ENCODE data around the gene SFMBT1. TPM values are rescaled to one million over a fixed set of nuclear protein-coding genes. Genes with fewer than 3 reads are reported as not detected.

SFMBT1 gene
- total and polyA plus RNA-seq, 2 experiments from 2014 or later = 5.3 to 24.0 TPM

- Histone ChIP-seq H2AFZ (no peak overlapping the region), H3K4me2 (no peak overlapping the region), H3K9me2 (ENCODE audit: insufficient read depth) (no peaks in the 10 kb centered on the region), H3K36me3 (ENCODE audit: insufficient read depth) (no peaks in the 10 kb centered on the region), H3K4me1 (ENCODE audit: insufficient read depth) (peaks cover 7% of the 10 kb centered on the region), H3K27me3 (ENCODE audit: insufficient read depth) (no peaks in the 10 kb centered on the region), H4K20me1 (replicated peaks; ENCODE audit: insufficient read depth) (no peaks in the 10 kb centered on the region), H3K79me2 (replicated peaks; ENCODE audit: insufficient read depth) (no peaks in the 10 kb centered on the region), H3K4me3 (no peak overlapping the region), H3F3A (replicated peaks; ENCODE audit: low read depth) (no peaks in the 10 kb centered on the region), H3K27ac (ENCODE audit: low read depth) (no peak overlapping the region)
- H3K4me3 Mint-ChIP-seq = no peak overlapping the region
- no peak for TF ChIP-seq STAT1 (IDR thresholded peaks at IDR 0.05; ENCODE audit: unreplicated experiment)
- TF ChIP-seq EZH2 (IDR thresholded peaks at IDR 0.05; ENCODE audit: low read depth, unreplicated experiment) = no peak
- TF ChIP-seq JUNB (IDR thresholded peaks at IDR 0.05; ENCODE audit: unreplicated experiment) = no peak
- TF ChIP-seq EZH2phosphoT487 (IDR thresholded peaks at IDR 0.05; ENCODE audit: unreplicated experiment) = no peak
- no peak for TF ChIP-seq REST (IDR thresholded peaks at IDR 0.05; ENCODE audit: unreplicated experiment)
- TF ChIP-seq NANOG (IDR thresholded peaks at IDR 0.05; ENCODE audit: borderline replicate concordance) = no peak
- no peak for TF ChIP-seq ZNF462 (CRISPR knock-in tag; IDR thresholded peaks at IDR 0.05)
- no peak for TF ChIP-seq CTCF (conservative IDR thresholded peaks at IDR 0.05; ENCODE audit: low read depth in 2 of 2)
- TF ChIP-seq CREB1 (CRISPR knock-in tag; IDR thresholded peaks at IDR 0.05; ENCODE audit: low read depth) = no peak
- no peak for TF ChIP-seq ZNF114 (CRISPR knock-in tag; IDR thresholded peaks at IDR 0.05)
- no peak for TF ChIP-seq POLR2AphosphoS5 (IDR thresholded peaks at IDR 0.05; ENCODE audit: low read depth)
- TF ChIP-seq ZNF331 (CRISPR knock-in tag; IDR thresholded peaks at IDR 0.05; ENCODE audit: low read depth) = no peak
- TF ChIP-seq ETS1 (IDR thresholded peaks at IDR 0.05) = no peak
- peaks cover 17% of the 10 kb centered on the region for H3K4me1 Mint-ChIP-seq
- peaks cover 3% of the 10 kb centered on the region for H3K27me3 Mint-ChIP-seq (ENCODE audit: insufficient read depth, low read depth, poor library complexity)
- no peak overlapping the region for H3K27ac Mint-ChIP-seq
- no peaks in the 10 kb centered on the region for H3K9me3 Mint-ChIP-seq
- no peaks in the 10 kb centered on the region for H3K36me3 Mint-ChIP-seq (ENCODE audit: low read depth)
- peak; percentile 39 for DNase-seq (ENCODE audit: low spot score)
- no peak for ATAC-seq
These were observed 29.2 kb upstream of the SFMBT1 start for GRCh38 chr3:53074761-53075742.

Data from GM23338 (cell line).